Vagina (tissue), 2 donors: ENCODE results near the gene DGKE. TPM values are rescaled to one million over a fixed set of nuclear protein-coding genes. Genes with fewer than 3 reads are reported as not detected.

Experiments used
- DNase-seq, 2 donors: peaks; one replicate each; pipeline ENCODE4 v3.0.0-alpha.2; 2017; ENCODE audit errors: extremely low spot score in 2 of 2
- H3K27ac ChIP-seq: fragments of 200-600 bp; sonication (generic); one replicate; pipeline ENCODE4 v1.5.1; 2019
- H3K27me3 ChIP-seq: fragments of 200-600 bp; sonication (generic); one replicate; pipeline ENCODE4 v1.5.1; 2019
- H3K36me3 ChIP-seq, 2 donors: fragments of 200-600 bp; sonication (generic); one replicate each; pipeline ENCODE4 v1.5.1; 2017 to 2019
- H3K4me1 ChIP-seq: fragments of 200-600 bp; sonication (generic); one replicate; pipeline ENCODE4 v1.5.1; 2019
- H3K4me3 ChIP-seq, 2 donors: fragments of 200-600 bp; sonication (generic); 1 replicate in 1 of 2; 2 replicates in 1 of 2; pipeline ENCODE4 v1.5.1; 2016 to 2019
- H3K9me3 ChIP-seq: fragments of 200-600 bp; sonication (generic); one replicate; pipeline ENCODE4 v1.5.1; 2019
- CTCF ChIP-seq, 3 experiments: fragments of 450-650 bp in 2 of 3; fragments of 200-600 bp in 1 of 3; sonication (generic) in 1 of 3; IDR thresholded peaks; one replicate each; pipeline ENCODE4 v1.5.1; 2017 to 2019; ENCODE audit warnings: antibody characterized with exemption in 3 of 3, mild to moderate bottlenecking in 2 of 3, moderate library complexity in 2 of 3
- POLR2A ChIP-seq, 2 donors: fragments of 450-650 bp; IDR thresholded peaks; one replicate each; pipeline ENCODE4 v1.6.1; 2017; ENCODE audit warnings: antibody characterized with exemption in 2 of 2, mild to moderate bottlenecking in 2 of 2, moderate library complexity in 2 of 2
- POLR2AphosphoS5 ChIP-seq, 2 donors: sonication (generic); formaldehyde crosslinking; IDR thresholded peaks; one replicate each; pipeline ENCODE4 v1.9.0; 2017; ENCODE audit warnings: antibody characterized with exemption in 2 of 2, mild to moderate bottlenecking in 2 of 2, low read depth in 1 of 2; ENCODE audit not compliant: insufficient read depth in 1 of 2
- intact Hi-C: fragments of 100-400 bp; cut with DNase I; formaldehyde crosslinking; loops from one replicate; pipeline ENCODE4 v1.15.1; 2023
- total RNA-seq: library from RNA; depleted of rRNA; stranded (reverse); fragments of >200 nt; gene quantifications from one replicate; pipeline ENCODE4 v1.2.3, GENCODE V29; 2016

DGKE gene
- total RNA-seq, 1 donor from 2014 or later: 13.0 TPM

DNA sequence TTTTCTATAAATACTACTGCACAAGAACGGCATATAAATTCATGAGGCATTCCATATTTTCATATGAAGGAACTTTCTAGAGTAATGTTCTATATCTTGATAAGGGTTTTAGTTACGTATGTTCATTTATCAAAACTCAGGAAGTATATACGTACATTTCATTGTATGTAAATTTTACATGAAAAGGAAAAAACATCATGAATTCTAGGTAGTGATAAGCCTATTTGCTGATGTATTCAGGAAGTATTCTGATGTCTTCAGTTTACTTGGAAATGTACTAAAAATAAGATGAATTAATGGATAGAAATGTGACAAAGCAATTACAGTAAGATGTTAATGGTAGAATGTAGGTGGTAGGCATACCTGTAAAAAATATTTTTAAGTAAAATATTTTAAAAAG is 4.7 kb downstream of the DGKE start:
- Histone ChIP-seq H3K27me3 (no peaks in the 10 kb centered on the region), H3K27ac (no peak overlapping the region), H3K9me3 (no peaks in the 10 kb centered on the region), H3K4me3 (no peak overlapping the region), H3K4me1 (peaks cover 36% of the 10 kb centered on the region), H3K36me3 (peaks cover 0 to 7% of the 10 kb centered on the region in 2 donors)
- no peak for TF ChIP-seq POLR2AphosphoS5 (IDR thresholded peaks at IDR 0.05; ENCODE audit: insufficient read depth in 1 of 2, low read depth in 1 of 2)
- no peak for TF ChIP-seq POLR2A (IDR thresholded peaks at IDR 0.05)
- no peak for DNase-seq
- intact Hi-C loops: no loop called here

GRCh38 chr17:56842577-56842976 is 8.6 kb downstream of the DGKE start:
- peaks cover 9% of the 10 kb centered on the region for H3K4me1 ChIP-seq
- H3K27ac ChIP-seq: no peak overlapping the region
- peaks cover 0 to 7% of the 10 kb centered on the region in 2 donors for H3K36me3 ChIP-seq
- intact Hi-C loops: no loop called here
- no peak overlapping the region for H3K4me3 ChIP-seq
- DNase-seq: no peak
- no peaks in the 10 kb centered on the region for H3K27me3 ChIP-seq
- TF ChIP-seq CTCF (IDR thresholded peaks at IDR 0.05) (no peak), POLR2A (IDR thresholded peaks at IDR 0.05) (no peak), POLR2AphosphoS5 (IDR thresholded peaks at IDR 0.05; ENCODE audit: insufficient read depth in 1 of 2, low read depth in 1 of 2) (no peak)
- no peaks in the 10 kb centered on the region for H3K9me3 ChIP-seq

GRCh38 chr17:56845934-56846333 is 12.0 kb downstream of the DGKE start:
- no peak for TF ChIP-seq CTCF (IDR thresholded peaks at IDR 0.05)
- TF ChIP-seq POLR2AphosphoS5 (IDR thresholded peaks at IDR 0.05; ENCODE audit: insufficient read depth in 1 of 2, low read depth in 1 of 2): no peak
- TF ChIP-seq POLR2A (IDR thresholded peaks at IDR 0.05): no peak
- intact Hi-C loops: no loop called here
- H3K4me3 ChIP-seq: no peak overlapping the region

GRCh38 chr17:56847106-56847505 is 13.2 kb downstream of the DGKE start:
- intact Hi-C loops: no loop called here
- TF ChIP-seq CTCF (IDR thresholded peaks at IDR 0.05): no peak
- no peak for TF ChIP-seq POLR2AphosphoS5 (IDR thresholded peaks at IDR 0.05; ENCODE audit: insufficient read depth in 1 of 2, low read depth in 1 of 2)
- TF ChIP-seq POLR2A (IDR thresholded peaks at IDR 0.05): no peak
- no peak for DNase-seq
- Histone ChIP-seq H3K9me3 (no peaks in the 10 kb centered on the region), H3K36me3 (peaks cover 0 to 25% of the 10 kb centered on the region in 2 donors), H3K4me3 (no peak overlapping the region), H3K27ac (no peak overlapping the region), H3K27me3 (no peaks in the 10 kb centered on the region), H3K4me1 (no peaks in the 10 kb centered on the region)

More at GRCh38 chr17:56845934-56846333, 12.0 kb downstream of the DGKE start:
- H3K36me3 ChIP-seq: peaks cover 0 to 26% of the 10 kb centered on the region in 2 donors
- H3K27ac ChIP-seq: no peak overlapping the region
- no peaks in the 10 kb centered on the region for H3K9me3 ChIP-seq
- H3K4me1 ChIP-seq: no peaks in the 10 kb centered on the region
- H3K27me3 ChIP-seq: no peaks in the 10 kb centered on the region
- DNase-seq: no peak

GRCh38 chr17:56849131-56849530 is 15.2 kb downstream of the DGKE start:
- Histone ChIP-seq H3K27ac (no peak overlapping the region), H3K4me1 (no peaks in the 10 kb centered on the region), H3K27me3 (no peaks in the 10 kb centered on the region), H3K36me3 (peaks cover 0 to 25% of the 10 kb centered on the region in 2 donors), H3K9me3 (no peaks in the 10 kb centered on the region), H3K4me3 (no peak overlapping the region)
- intact Hi-C loops: no loop called here
- TF ChIP-seq CTCF (IDR thresholded peaks at IDR 0.05) (no peak), POLR2AphosphoS5 (IDR thresholded peaks at IDR 0.05; ENCODE audit: insufficient read depth in 1 of 2, low read depth in 1 of 2) (no peak), POLR2A (IDR thresholded peaks at IDR 0.05) (no peak)
- DNase-seq: no peak
